ENCODE measurements around the gene A4GNT.

Gene A4GNT

DNA sequence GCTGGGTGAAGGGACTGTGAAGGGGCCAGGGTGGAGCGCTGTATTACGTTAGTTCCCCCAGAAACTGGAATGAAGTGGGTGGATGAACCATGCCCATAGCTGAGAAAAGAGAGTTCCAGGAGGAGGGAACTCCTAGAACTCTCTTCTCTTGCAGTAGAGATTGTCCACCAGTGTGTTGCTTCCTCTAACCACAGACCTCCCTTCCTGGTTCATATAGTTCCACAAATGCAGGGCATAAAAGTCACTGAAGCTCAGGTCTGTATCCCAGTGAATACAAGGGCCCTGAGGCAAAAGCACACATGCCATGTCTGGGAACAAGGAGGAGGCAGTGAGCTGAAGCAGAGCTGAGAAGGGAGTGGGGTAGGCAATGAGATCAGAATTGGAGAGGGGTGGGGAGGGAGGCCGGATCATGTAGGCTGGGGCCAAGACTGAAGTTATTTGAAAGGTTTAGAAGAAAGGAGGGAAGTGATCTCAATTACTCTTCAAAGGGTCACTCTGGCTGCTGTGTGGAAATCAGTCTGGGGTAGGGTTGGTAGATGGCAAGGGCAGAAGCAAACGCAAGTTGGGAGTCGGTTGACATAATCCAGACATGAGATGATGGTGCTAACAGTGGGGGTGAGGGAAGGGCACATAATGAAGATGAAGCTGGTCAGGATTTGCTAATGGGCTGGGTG, 6.5 kb downstream of the A4GNT start (continued):
- TF ChIP-seq, protein P1, sequence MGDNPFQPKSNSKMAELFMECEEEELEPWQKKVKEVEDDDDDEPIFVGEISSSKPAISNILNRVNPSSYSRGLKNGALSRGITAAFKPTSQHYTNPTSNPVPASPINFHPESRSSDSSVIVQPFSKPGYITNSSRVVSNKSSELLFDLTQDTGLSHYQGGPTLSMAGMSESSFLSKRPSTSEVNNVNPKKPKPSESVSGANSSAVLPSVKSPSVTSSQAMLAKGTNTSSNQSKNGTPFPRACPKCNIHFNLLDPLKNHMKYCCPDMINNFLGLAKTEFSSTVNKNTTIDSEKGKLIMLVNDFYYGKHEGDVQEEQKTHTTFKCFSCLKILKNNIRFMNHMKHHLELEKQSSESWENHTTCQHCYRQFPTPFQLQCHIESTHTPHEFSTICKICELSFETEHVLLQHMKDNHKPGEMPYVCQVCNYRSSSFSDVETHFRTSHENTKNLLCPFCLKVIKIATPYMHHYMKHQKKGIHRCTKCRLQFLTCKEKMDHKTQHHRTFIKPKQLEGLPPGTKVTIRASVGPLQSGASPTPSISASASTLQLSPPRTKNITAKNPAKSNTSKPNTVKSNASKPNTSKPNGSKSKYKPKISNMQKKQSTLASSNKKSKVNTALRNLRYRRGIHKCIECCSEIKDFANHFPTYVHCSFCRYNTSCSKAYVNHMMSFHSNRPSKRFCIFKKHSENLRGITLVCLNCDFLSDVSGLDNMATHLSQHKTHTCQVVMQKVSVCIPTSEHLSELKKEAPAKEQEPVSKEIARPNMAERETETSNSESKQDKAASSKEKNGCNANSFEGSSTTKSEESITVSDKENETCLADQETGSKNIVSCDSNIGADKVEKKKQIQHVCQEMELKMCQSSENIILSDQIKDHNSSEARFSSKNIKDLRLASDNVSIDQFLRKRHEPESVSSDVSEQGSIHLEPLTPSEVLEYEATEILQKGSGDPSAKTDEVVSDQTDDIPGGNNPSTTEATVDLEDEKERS (tag by site-specific recombination; IDR thresholded peaks at IDR 0.05): no peak
- no peak for TF ChIP-seq HOXD13 (CRISPR knock-in tag; IDR thresholded peaks at IDR 0.05; ENCODE audit: borderline replicate concordance)
- TF ChIP-seq, protein P2, sequence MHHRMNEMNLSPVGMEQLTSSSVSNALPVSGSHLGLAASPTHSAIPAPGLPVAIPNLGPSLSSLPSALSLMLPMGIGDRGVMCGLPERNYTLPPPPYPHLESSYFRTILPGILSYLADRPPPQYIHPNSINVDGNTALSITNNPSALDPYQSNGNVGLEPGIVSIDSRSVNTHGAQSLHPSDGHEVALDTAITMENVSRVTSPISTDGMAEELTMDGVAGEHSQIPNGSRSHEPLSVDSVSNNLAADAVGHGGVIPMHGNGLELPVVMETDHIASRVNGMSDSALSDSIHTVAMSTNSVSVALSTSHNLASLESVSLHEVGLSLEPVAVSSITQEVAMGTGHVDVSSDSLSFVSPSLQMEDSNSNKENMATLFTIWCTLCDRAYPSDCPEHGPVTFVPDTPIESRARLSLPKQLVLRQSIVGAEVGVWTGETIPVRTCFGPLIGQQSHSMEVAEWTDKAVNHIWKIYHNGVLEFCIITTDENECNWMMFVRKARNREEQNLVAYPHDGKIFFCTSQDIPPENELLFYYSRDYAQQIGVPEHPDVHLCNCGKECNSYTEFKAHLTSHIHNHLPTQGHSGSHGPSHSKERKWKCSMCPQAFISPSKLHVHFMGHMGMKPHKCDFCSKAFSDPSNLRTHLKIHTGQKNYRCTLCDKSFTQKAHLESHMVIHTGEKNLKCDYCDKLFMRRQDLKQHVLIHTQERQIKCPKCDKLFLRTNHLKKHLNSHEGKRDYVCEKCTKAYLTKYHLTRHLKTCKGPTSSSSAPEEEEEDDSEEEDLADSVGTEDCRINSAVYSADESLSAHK (tag by site-specific recombination; IDR thresholded peaks at IDR 0.05): no peak

DNA sequence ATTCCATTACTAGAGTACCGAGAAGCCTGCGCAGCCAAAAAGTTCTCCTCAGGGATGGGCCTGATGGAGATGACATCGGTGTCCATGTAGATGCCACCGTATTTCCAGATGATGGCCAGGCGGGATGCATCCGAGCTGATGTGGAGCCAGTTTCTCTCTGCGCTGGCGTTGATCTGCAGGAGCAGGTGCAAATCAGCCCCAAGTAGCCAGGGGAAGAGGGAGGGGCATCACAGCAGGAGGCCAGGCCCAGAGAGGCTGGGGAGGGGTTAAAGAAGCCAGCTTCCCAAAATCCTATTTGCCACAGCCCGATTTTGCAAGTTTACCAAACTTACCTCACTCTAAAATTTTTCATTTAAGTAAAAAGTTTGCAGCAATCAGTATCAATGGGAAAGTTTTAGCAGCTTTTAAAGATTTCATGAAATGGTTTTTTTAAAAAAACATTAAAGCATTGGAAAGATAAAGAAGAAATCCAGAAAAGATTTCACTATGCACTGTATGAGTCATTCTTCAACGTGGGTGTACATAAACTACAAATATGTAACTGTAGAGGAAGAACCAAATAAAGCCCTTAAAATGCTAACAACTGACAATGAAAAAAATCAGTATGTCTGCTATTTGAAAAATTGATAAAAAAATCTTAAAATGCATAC, 7.4 kb downstream of the A4GNT start:
- Histone ChIP-seq H3K27ac (ENCODE audit: extremely low read depth, low read depth, low read length) (no peak overlapping the region), H3K36me3 (ENCODE audit: control insufficient read depth in 2 of 2, insufficient read depth in 1 of 2, low read length in 2 of 2) (no peaks in the 10 kb centered on the region), H3K4me1 (ENCODE audit: control insufficient read depth, insufficient read depth, low read length) (no peaks in the 10 kb centered on the region), H3K4me3 (ENCODE audit: low read depth, low read length) (no peak overlapping the region), H3K9me3 (ENCODE audit: control insufficient read depth, insufficient read depth, low read depth, low read length) (no peaks in the 10 kb centered on the region)
- ChIA-PET POLR2A (interaction anchor here (1.2 to 1.5 kb wide), 2 partner anchors 9 kb away, joined by 4 to 5 read pairs; partner anchors contain the start of gene DZIP1L), CTCF (no interaction called here)
- TF ChIP-seq ZNF302 (tag by site-specific recombination; IDR thresholded peaks at IDR 0.05; ENCODE audit: low read depth) (no peak), ZNF660 (tag by site-specific recombination; IDR thresholded peaks at IDR 0.05) (no peak)
- TF ChIP-seq, protein P3, sequence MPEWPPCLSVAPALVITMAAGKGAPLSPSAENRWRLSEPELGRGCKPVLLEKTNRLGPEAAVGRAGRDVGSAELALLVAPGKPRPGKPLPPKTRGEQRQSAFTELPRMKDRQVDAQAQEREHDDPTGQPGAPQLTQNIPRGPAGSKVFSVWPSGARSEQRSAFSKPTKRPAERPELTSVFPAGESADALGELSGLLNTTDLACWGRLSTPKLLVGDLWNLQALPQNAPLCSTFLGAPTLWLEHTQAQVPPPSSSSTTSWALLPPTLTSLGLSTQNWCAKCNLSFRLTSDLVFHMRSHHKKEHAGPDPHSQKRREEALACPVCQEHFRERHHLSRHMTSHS (tag by site-specific recombination; IDR thresholded peaks at IDR 0.05): no peak
- TF ChIP-seq, protein P4, sequence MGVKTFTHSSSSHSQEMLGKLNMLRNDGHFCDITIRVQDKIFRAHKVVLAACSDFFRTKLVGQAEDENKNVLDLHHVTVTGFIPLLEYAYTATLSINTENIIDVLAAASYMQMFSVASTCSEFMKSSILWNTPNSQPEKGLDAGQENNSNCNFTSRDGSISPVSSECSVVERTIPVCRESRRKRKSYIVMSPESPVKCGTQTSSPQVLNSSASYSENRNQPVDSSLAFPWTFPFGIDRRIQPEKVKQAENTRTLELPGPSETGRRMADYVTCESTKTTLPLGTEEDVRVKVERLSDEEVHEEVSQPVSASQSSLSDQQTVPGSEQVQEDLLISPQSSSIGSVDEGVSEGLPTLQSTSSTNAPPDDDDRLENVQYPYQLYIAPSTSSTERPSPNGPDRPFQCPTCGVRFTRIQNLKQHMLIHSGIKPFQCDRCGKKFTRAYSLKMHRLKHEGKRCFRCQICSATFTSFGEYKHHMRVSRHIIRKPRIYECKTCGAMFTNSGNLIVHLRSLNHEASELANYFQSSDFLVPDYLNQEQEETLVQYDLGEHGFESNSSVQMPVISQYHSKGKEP (tag by site-specific recombination; IDR thresholded peaks at IDR 0.05): no peak

DNA sequence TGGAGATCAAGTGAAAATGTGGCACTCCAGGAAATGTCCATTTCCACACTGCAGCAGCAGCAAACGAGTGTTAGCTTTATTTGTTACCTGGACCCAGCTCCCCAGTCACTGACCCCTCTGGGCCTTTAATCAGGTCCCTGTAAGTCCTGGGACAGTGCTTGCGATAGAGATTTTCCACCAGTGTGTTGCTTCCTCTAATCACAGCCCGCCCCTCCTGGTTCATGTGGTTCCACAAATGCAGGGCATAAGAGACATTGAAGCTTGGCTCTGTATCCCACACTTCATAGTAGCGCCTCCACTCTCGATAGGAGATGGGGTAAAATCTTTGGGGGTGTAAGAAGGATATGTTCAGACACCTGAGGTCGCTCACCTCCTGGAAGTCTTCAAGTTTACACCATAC, 8.0 kb downstream of the A4GNT start:
- H3K9me3 ChIP-seq (ENCODE audit: control insufficient read depth, insufficient read depth, low read depth, low read length): no peaks in the 10 kb centered on the region
- ChIA-PET POLR2A (interaction anchor here (1.5 kb wide), 1 partner anchor 8 kb away, joined by 4 read pairs; the partner anchor contains the start of gene DZIP1L), CTCF (no interaction called here)
- no peak overlapping the region for H3K4me3 ChIP-seq (ENCODE audit: low read depth, low read length)
- TF ChIP-seq ZNF610 (tag by site-specific recombination; IDR thresholded peaks at IDR 0.05; ENCODE audit: borderline replicate concordance) (no peak), ZNF670 (tag by site-specific recombination; IDR thresholded peaks at IDR 0.05; ENCODE audit: low read depth) (no peak), ZNF426 (tag by site-specific recombination; IDR thresholded peaks at IDR 0.05) (no peak)
- TF ChIP-seq, protein P5, sequence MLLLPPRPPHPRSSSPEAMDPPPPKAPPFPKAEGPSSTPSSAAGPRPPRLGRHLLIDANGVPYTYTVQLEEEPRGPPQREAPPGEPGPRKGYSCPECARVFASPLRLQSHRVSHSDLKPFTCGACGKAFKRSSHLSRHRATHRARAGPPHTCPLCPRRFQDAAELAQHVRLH (tag by site-specific recombination; IDR thresholded peaks at IDR 0.05): no peak
- no peaks in the 10 kb centered on the region for H3K4me1 ChIP-seq (ENCODE audit: control insufficient read depth, insufficient read depth, low read length)
- H3K36me3 ChIP-seq (ENCODE audit: control insufficient read depth in 2 of 2, insufficient read depth in 1 of 2, low read length in 2 of 2): no peaks in the 10 kb centered on the region
- H3K27ac ChIP-seq (ENCODE audit: extremely low read depth, low read depth, low read length): no peak overlapping the region
